Spleen (tissue), 11 donors: ENCODE results near the gene AGPS. TPM values are rescaled to one million over a fixed set of nuclear protein-coding genes. Genes with fewer than 3 reads are reported as not detected.
A peak's percentile ranks its signal among the peaks of the same experiment; 100 is the strongest.
"Not testable (repeated sequence)": the region's sequence is repeated elsewhere in the genome, so short reads cannot be mapped to it uniquely, and the experiment has no call there.

Experiments used
- DNase-seq: peaks from one replicate; pipeline ENCODE4 v3.0.0-alpha.2; 2020
- H3K27ac ChIP-seq, 8 donors: fragments of 200-600 bp; sonication (generic) in 7 of 8; 1 replicate in 4 of 8; 2 replicates in 4 of 8; pipeline versions ENCODE4 v1.5.0 to v1.8.0; 2016 to 2021; ENCODE audit warnings: inconsistent platforms in 4 of 8, mild to moderate bottlenecking in 4 of 8, moderate library complexity in 1 of 8
- H3K27me3 ChIP-seq, 7 donors: fragments of 200-600 bp; sonication (generic) in 6 of 7; replicated peaks in 1 of 7; 1 replicate in 4 of 7; 2 replicates in 3 of 7; pipeline versions ENCODE4 v1.5.0 to v1.8.0; 2016 to 2021; ENCODE audit warnings: inconsistent platforms in 3 of 7, mild to moderate bottlenecking in 1 of 7
- H3K36me3 ChIP-seq, 6 donors: fragments of 200-600 bp; sonication (generic) in 5 of 6; 1 replicate in 4 of 6; 2 replicates in 2 of 6; pipeline versions ENCODE4 v1.5.0 to v1.8.0; 2016 to 2021; ENCODE audit warnings: inconsistent platforms in 2 of 6
- H3K4me1 ChIP-seq, 6 donors: fragments of 200-600 bp; sonication (generic) in 5 of 6; 1 replicate in 3 of 6; 2 replicates in 3 of 6; pipeline versions ENCODE4 v1.5.0 to v1.8.0; 2016 to 2021; ENCODE audit warnings: inconsistent platforms in 3 of 6
- H3K4me3 ChIP-seq, 8 donors: fragments of 200-600 bp; sonication (generic) in 7 of 8; 1 replicate in 4 of 8; 2 replicates in 4 of 8; pipeline versions ENCODE4 v1.5.0 to v1.8.0; 2016 to 2021; ENCODE audit warnings: inconsistent platforms in 4 of 8, mild to moderate bottlenecking in 4 of 8, moderate library complexity in 2 of 8
- H3K9me3 ChIP-seq, 8 donors: fragments of 200-600 bp; sonication (generic) in 7 of 8; 1 replicate in 4 of 8; 2 replicates in 4 of 8; pipeline versions ENCODE4 v1.5.0 to v1.8.0; 2016 to 2021; ENCODE audit warnings: inconsistent platforms in 4 of 8
- POLR2A ChIP-seq, 3 donors: fragments of 450-650 bp; IDR thresholded peaks; one replicate each; pipeline ENCODE4 v1.5.1; 2017; ENCODE audit warnings: antibody characterized with exemption in 3 of 3, mild to moderate bottlenecking in 1 of 3
- POLR2AphosphoS5 ChIP-seq, 3 donors: sonication (generic); formaldehyde crosslinking; IDR thresholded peaks; one replicate each; pipeline ENCODE4 v1.5.1; 2017; ENCODE audit warnings: antibody characterized with exemption in 3 of 3
- WGBS, 5 donors: extraction: QIAGEN DNeasy Blood & Tissue Kit in 3 of 5; methylation state at CpG; one replicate each; pipeline versions ENCODE4 v1.1.5 to v1.1.7; 2013 to 2018; 5-methylcytosine and 5-hydroxymethylcytosine counted together
- intact Hi-C: fragments of 100-400 bp; cut with DNase I; formaldehyde crosslinking; loops from one replicate; pipeline ENCODE4 v1.15.0; 2023; ENCODE audit warnings: low total_unique reads
- polyA plus RNA-seq, 3 donors: library from polyadenylated mRNA; stranded (reverse); fragments of 200-250 nt; gene quantifications; one replicate each; pipeline ENCODE4 v1.2.1, GENCODE V29; 2013
- total RNA-seq, 7 donors: library from RNA; depleted of rRNA in 3 of 7; stranded (reverse); fragments of >200 nt in 3 of 7; fragmentation: NEBNext Ultra II Directional in 4 of 7; extraction: Animal tissue kit (Norgen Biotek cat#: 25700) in 4 of 7; gene quantifications; one replicate each; pipeline versions ENCODE4 v1.1.0 to v1.2.1, GENCODE V29; 2016 to 2021
- TF ChIP-seq, protein P1 (sequence below), 11 experiments: fragments of 200-600 bp in 7 of 11; fragments of 450-650 bp in 4 of 11; sonication (generic) in 4 of 11; IDR thresholded peaks in 8 of 11; conservative IDR thresholded peaks in 3 of 11; 1 replicate in 7 of 11; 2 replicates in 4 of 11; pipeline versions ENCODE4 v1.4.0 to v1.8.0; 2016 to 2021; ENCODE audit warnings: antibody characterized with exemption in 11 of 11, inconsistent platforms in 4 of 11, mild to moderate bottlenecking in 1 of 11
- donor health status: healthy with polysubstance abuse.
- donor health status: DM: no; HTN: no; CAD: no; lungs with moderate emphysema.
- donor health status: DM: no; HTN: no; CAD: no.
- donor health status: Bipolar disorder and iron deficiency.
- donor health status: healthy.
- donor health status: DM: no; HTN: no; CAD: no.
- donor health status: DM: yes; HTN: yes; CAD: no.

Gene AGPS
- total and polyA plus RNA-seq, 10 donors = 3.3 to 44.5 (median 28.2) TPM

DNA sequence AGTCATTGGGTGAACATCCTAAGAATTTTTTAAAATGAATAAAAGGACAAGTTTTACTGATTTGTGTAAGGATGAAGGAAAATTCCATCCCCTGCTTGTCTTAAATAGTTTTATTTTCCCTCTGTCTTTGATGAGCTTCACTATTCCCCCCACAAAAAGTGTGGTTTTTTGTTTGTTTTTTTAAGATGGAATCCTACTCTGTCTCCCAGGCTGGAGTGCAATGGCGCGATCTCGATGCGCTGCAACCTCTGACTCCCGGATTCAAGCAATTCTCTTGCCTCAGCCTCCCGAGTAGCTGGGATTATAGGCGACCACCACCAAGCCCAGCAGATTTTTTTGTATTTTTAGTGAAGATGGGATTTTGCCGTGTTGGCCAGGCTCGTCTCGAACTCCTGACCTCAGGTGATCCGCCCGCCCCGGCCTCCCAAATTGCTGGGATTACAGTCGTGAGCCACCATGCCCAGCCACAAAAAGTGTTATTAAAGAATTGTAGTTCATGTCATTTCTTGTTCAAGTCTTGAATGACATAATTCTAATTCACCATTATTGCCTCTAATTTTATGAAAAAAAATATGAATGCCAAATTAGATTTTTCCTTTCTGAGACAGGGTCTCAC is 91.7 kb downstream of the AGPS start:
- no peak overlapping the region for H3K4me3 ChIP-seq
- TF ChIP-seq POLR2A (IDR thresholded peaks at IDR 0.05) (no peak), POLR2AphosphoS5 (IDR thresholded peaks at IDR 0.05) (no peak)
- TF ChIP-seq, protein P1, sequence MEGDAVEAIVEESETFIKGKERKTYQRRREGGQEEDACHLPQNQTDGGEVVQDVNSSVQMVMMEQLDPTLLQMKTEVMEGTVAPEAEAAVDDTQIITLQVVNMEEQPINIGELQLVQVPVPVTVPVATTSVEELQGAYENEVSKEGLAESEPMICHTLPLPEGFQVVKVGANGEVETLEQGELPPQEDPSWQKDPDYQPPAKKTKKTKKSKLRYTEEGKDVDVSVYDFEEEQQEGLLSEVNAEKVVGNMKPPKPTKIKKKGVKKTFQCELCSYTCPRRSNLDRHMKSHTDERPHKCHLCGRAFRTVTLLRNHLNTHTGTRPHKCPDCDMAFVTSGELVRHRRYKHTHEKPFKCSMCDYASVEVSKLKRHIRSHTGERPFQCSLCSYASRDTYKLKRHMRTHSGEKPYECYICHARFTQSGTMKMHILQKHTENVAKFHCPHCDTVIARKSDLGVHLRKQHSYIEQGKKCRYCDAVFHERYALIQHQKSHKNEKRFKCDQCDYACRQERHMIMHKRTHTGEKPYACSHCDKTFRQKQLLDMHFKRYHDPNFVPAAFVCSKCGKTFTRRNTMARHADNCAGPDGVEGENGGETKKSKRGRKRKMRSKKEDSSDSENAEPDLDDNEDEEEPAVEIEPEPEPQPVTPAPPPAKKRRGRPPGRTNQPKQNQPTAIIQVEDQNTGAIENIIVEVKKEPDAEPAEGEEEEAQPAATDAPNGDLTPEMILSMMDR (IDR thresholded peaks at IDR 0.05 in 8 of 11, conservative IDR thresholded peaks at IDR 0.05 in 3 of 11) = no peak
- no peaks in the 10 kb centered on the region for H3K27me3 ChIP-seq
- intact Hi-C loops = no loop called here
- WGBS, 5 donors = 94 to 98% (median 97%) methylated on average over 14 of the region's 14 CpGs
- H3K9me3 ChIP-seq = peaks cover 0 to 7% (median 0%) of the 10 kb centered on the region in 8 donors
- no peaks in the 10 kb centered on the region for H3K4me1 ChIP-seq
- no peak overlapping the region for H3K27ac ChIP-seq
- peaks cover 0 to 50% (median 7%) of the 10 kb centered on the region in 6 donors for H3K36me3 ChIP-seq
- DNase-seq = no peak

DNA sequence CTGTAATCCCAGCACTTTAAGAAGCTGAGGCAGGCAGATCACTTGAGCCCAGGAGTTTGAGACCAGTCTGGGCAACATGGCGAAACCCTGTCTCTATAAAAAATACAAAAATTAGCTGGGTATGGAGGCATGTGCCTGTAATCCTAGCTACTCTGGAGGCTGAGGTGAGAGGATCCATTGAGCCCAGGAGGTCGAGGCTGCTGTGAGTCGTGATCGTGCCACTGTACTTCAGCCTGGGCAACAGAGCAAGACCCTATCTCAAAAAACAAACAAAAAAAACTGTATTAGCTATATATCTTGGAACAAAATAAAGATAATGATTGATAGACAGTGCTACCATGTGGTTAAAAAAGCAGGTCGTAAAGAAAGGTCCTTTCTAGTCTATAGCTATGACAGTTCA is 93.1 kb downstream of the AGPS start:
- H3K27ac ChIP-seq, H3K4me3 ChIP-seq, H3K27me3 ChIP-seq, H3K9me3 ChIP-seq, H3K4me1 ChIP-seq, intact Hi-C loops, DNase-seq: not testable (repeated sequence)
- WGBS, 5 donors = 94 to 100% (median 95%) methylated on average over 5 of the region's 5 CpGs
- peaks cover 0 to 41% (median 7%) of the 10 kb centered on the region in 6 donors for H3K36me3 ChIP-seq

DNA sequence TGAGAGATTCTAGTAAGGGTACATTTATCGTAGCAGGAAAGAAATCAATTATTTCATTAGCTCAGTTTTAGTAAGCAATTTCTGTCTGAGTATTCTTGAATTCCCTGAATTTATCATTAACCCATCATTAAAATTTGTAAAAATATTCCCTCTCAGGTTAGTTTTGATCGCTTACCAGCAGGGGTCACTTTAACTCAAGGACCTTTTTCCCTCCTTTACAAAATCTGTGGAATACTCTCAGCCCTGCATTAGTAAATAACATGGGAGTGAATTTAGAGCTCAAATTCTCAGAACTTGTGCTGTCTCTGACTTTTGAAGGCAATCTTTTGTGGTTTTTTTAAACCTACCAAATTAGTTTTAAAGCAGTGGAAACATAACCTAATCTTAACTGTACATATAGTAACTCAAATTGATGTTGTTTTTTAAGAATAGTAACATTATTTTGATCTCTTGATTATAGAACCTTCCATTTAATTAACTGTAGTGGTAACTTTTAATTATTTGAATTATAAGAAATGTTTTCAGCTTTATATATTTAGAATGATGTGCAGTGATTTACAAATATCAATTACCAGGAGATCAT is 97.2 kb downstream of the AGPS start:
- 55 to 74% (median 61%) methylated on average over 2 of the region's 2 CpGs for WGBS, 5 donors
- no peaks in the 10 kb centered on the region for H3K27me3 ChIP-seq
- H3K4me1 ChIP-seq = peaks cover 0 to 3% (median 0%) of the 10 kb centered on the region in 6 donors
- DNase-seq = no peak
- no peak overlapping the region for H3K4me3 ChIP-seq
- H3K9me3 ChIP-seq = no peaks in the 10 kb centered on the region
- intact Hi-C loops = loop anchor here (10.0 kb wide), 1 partner anchor 235 kb away; no protein-coding TSS in a partner anchor
- TF ChIP-seq, protein P1 (IDR thresholded peaks at IDR 0.05 in 8 of 11, conservative IDR thresholded peaks at IDR 0.05 in 3 of 11) = peak in 8 of 11 experiments; percentile 13 to 51 (median 32)
- no peak for TF ChIP-seq POLR2A (IDR thresholded peaks at IDR 0.05)
- H3K27ac ChIP-seq = no peak overlapping the region
- H3K36me3 ChIP-seq = peaks cover 0 to 37% (median 5%) of the 10 kb centered on the region in 6 donors

DNA sequence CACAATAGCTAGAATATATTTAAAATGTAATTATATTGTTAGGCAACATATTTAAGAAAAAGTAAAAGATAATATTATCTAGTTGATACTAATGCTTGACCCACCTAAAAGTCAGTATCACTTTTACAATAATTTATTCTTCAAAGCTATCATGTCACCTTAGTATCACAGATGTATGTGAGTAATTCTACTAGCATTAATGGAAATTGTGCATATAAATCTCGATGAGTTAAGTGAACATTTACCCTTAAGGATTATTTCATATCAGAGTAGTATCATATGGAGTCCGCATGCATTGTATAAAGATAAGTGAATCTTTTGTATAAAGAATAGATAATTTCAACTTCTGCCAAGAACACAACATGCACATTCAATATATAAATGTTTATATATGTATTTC is 103.4 kb downstream of the AGPS start:
- H3K27ac ChIP-seq = no peak overlapping the region
- no peaks in the 10 kb centered on the region for H3K4me1 ChIP-seq
- no peaks in the 10 kb centered on the region for H3K27me3 ChIP-seq
- H3K36me3 ChIP-seq = peaks cover 0 to 57% (median 4%) of the 10 kb centered on the region in 6 donors
- H3K9me3 ChIP-seq = no peaks in the 10 kb centered on the region
- H3K4me3 ChIP-seq = no peak overlapping the region
- TF ChIP-seq, protein P1 (IDR thresholded peaks at IDR 0.05 in 8 of 11, conservative IDR thresholded peaks at IDR 0.05 in 3 of 11) = no peak
- TF ChIP-seq POLR2AphosphoS5 (IDR thresholded peaks at IDR 0.05) = no peak
- no peak for TF ChIP-seq POLR2A (IDR thresholded peaks at IDR 0.05)
- intact Hi-C loops = loop anchor here (10.0 kb wide), 1 partner anchor 229 kb away; no protein-coding TSS in a partner anchor
- 94 to 99% (median 97%) methylated on average over 2 of the region's 2 CpGs for WGBS, 5 donors
- no peak for DNase-seq
